ENCODE data around the gene CCL7. TPM values are rescaled to one million over a fixed set of nuclear protein-coding genes. Genes with fewer than 3 reads are reported as not detected.

CCL7 gene
- total and polyA plus RNA-seq, 2 experiments from 2014 or later = 0.69 TPM; not detected in 1

- Histone ChIP-seq H3K4me1 (ENCODE audit: insufficient read depth) (peaks cover 13% of the 10 kb centered on the region), H3K9me2 (replicated peaks; ENCODE audit: insufficient read depth) (no peaks in the 10 kb centered on the region), H2AFZ (no peak overlapping the region), H3K27ac (no peak overlapping the region), H3K4me3 (no peak overlapping the region), H3K36me3 (replicated peaks; ENCODE audit: insufficient read depth, low read depth) (no peaks in the 10 kb centered on the region), H3K79me2 (no peaks in the 10 kb centered on the region), H3K27me3 (no peaks in the 10 kb centered on the region), H3K4me2 (no peak overlapping the region), H3K9me3 (ENCODE audit: low read depth) (no peaks in the 10 kb centered on the region), H4K20me1 (ENCODE audit: insufficient read depth, poor library complexity, severe bottlenecking) (no peaks in the 10 kb centered on the region)
- TF ChIP-seq EZH2 (IDR thresholded peaks at IDR 0.05; ENCODE audit: borderline replicate concordance) (no peak), CTCF (IDR thresholded peaks at IDR 0.05; ENCODE audit: poor library complexity) (no peak), EZH2phosphoT487 (IDR thresholded peaks at IDR 0.05; ENCODE audit: low read depth, severe bottlenecking, unreplicated experiment) (no peak)
- no peak for DNase-seq (ENCODE audit: low spot score)
- 93% methylated on average over 3 of the region's 3 CpGs for WGBS (ENCODE audit: low lambda C conversion rate, missing lambda C conversion rate)
Measured at GRCh38 chr17:34237458-34237857, 32.6 kb upstream of the CCL7 start.

GRCh38 chr17:34241062-34241461 lies 29.0 kb upstream of the CCL7 start:
- Histone ChIP-seq H3K27ac (no peak overlapping the region), H3K27me3 (no peaks in the 10 kb centered on the region), H3K79me2 (no peaks in the 10 kb centered on the region), H3K4me1 (ENCODE audit: insufficient read depth) (peaks cover 8% of the 10 kb centered on the region), H2AFZ (no peak overlapping the region), H3K36me3 (replicated peaks; ENCODE audit: insufficient read depth, low read depth) (no peaks in the 10 kb centered on the region), H3K4me3 (no peak overlapping the region), H3K4me2 (no peak overlapping the region), H3K9me3 (ENCODE audit: low read depth) (no peaks in the 10 kb centered on the region), H3K9me2 (replicated peaks; ENCODE audit: insufficient read depth) (no peaks in the 10 kb centered on the region), H4K20me1 (ENCODE audit: insufficient read depth, poor library complexity, severe bottlenecking) (no peaks in the 10 kb centered on the region)
- no peak for DNase-seq (ENCODE audit: low spot score)
- 73% methylated on average over 4 of the region's 4 CpGs for WGBS (ENCODE audit: low lambda C conversion rate, missing lambda C conversion rate)
- TF ChIP-seq CTCF (IDR thresholded peaks at IDR 0.05; ENCODE audit: poor library complexity) = no peak
- no peak for TF ChIP-seq EZH2phosphoT487 (IDR thresholded peaks at IDR 0.05; ENCODE audit: low read depth, severe bottlenecking, unreplicated experiment)
- TF ChIP-seq EZH2 (IDR thresholded peaks at IDR 0.05; ENCODE audit: borderline replicate concordance) = no peak

- 80% methylated on average over 8 of the region's 8 CpGs for WGBS (ENCODE audit: low lambda C conversion rate, missing lambda C conversion rate)
- Histone ChIP-seq H3K27me3 (no peaks in the 10 kb centered on the region), H2AFZ (no peak overlapping the region), H3K4me1 (ENCODE audit: insufficient read depth) (peaks cover 8% of the 10 kb centered on the region), H4K20me1 (ENCODE audit: insufficient read depth, poor library complexity, severe bottlenecking) (no peaks in the 10 kb centered on the region), H3K36me3 (replicated peaks; ENCODE audit: insufficient read depth, low read depth) (no peaks in the 10 kb centered on the region), H3K9me3 (ENCODE audit: low read depth) (no peaks in the 10 kb centered on the region), H3K9me2 (replicated peaks; ENCODE audit: insufficient read depth) (no peaks in the 10 kb centered on the region), H3K27ac (no peak overlapping the region), H3K4me3 (no peak overlapping the region), H3K79me2 (no peaks in the 10 kb centered on the region), H3K4me2 (no peak overlapping the region)
- no peak for TF ChIP-seq EZH2 (IDR thresholded peaks at IDR 0.05; ENCODE audit: borderline replicate concordance)
- no peak for TF ChIP-seq EZH2phosphoT487 (IDR thresholded peaks at IDR 0.05; ENCODE audit: low read depth, severe bottlenecking, unreplicated experiment)
- no peak for TF ChIP-seq CTCF (IDR thresholded peaks at IDR 0.05; ENCODE audit: poor library complexity)
- DNase-seq (ENCODE audit: low spot score) = no peak
Measured at GRCh38 chr17:34242587-34243363, 27.2 kb upstream of the CCL7 start.

Measured in hepatocyte (in vitro differentiated cells).